ENCODE measurements around the gene GALNT2.

The GALNT2 gene

GRCh38 chr1:230109895-230110667 is 43.0 kb downstream of the GALNT2 start:
- no peaks in the 10 kb centered on the region for H3K36me3 ChIP-seq (ENCODE audit: control insufficient read depth, insufficient read depth, low read length)
- no peak overlapping the region for H3K4me3 ChIP-seq (ENCODE audit: low read depth, low read length)

GRCh38 chr1:230110971-230111370 is 43.9 kb downstream of the GALNT2 start:
- Histone ChIP-seq H3K9ac (ENCODE audit: low read depth, low read length) (no peak overlapping the region), H3K4me1 (ENCODE audit: control insufficient read depth, insufficient read depth, low read length) (peaks cover 6% of the 10 kb centered on the region), H3K9me3 (ENCODE audit: control insufficient read depth, insufficient read depth, low read length) (no peaks in the 10 kb centered on the region), H3K4me3 (ENCODE audit: low read depth, low read length) (no peak overlapping the region), H3K27me3 (ENCODE audit: control insufficient read depth, insufficient read depth, low read length) (no peaks in the 10 kb centered on the region), H3K36me3 (ENCODE audit: control insufficient read depth, insufficient read depth, low read length) (no peaks in the 10 kb centered on the region)

More at GRCh38 chr1:230109895-230110667, 43.0 kb downstream of the GALNT2 start:
- Histone ChIP-seq H3K9me3 (ENCODE audit: control insufficient read depth, insufficient read depth, low read length) (no peaks in the 10 kb centered on the region), H3K27me3 (ENCODE audit: control insufficient read depth, insufficient read depth, low read length) (no peaks in the 10 kb centered on the region), H3K4me1 (ENCODE audit: control insufficient read depth, insufficient read depth, low read length) (peaks cover 6% of the 10 kb centered on the region), H3K9ac (ENCODE audit: low read depth, low read length) (no peak overlapping the region)

- no peak overlapping the region for H3K9ac ChIP-seq (ENCODE audit: low read depth, low read length)
- H3K4me1 ChIP-seq (ENCODE audit: control insufficient read depth, insufficient read depth, low read length): peaks cover 6% of the 10 kb centered on the region
- H3K4me3 ChIP-seq (ENCODE audit: low read depth, low read length): no peak overlapping the region
- H3K36me3 ChIP-seq (ENCODE audit: control insufficient read depth, insufficient read depth, low read length): no peaks in the 10 kb centered on the region
- no peaks in the 10 kb centered on the region for H3K9me3 ChIP-seq (ENCODE audit: control insufficient read depth, insufficient read depth, low read length)
- H3K27me3 ChIP-seq (ENCODE audit: control insufficient read depth, insufficient read depth, low read length): no peaks in the 10 kb centered on the region
These were observed 45.2 kb downstream of the GALNT2 start for GRCh38 chr1:230112131-230112701.

- Histone ChIP-seq H3K27me3 (ENCODE audit: control insufficient read depth, insufficient read depth, low read length) (no peaks in the 10 kb centered on the region), H3K4me3 (ENCODE audit: low read depth, low read length) (no peak overlapping the region), H3K4me1 (ENCODE audit: control insufficient read depth, insufficient read depth, low read length) (peaks cover 6% of the 10 kb centered on the region), H3K36me3 (ENCODE audit: control insufficient read depth, insufficient read depth, low read length) (no peaks in the 10 kb centered on the region), H3K9me3 (ENCODE audit: control insufficient read depth, insufficient read depth, low read length) (no peaks in the 10 kb centered on the region), H3K9ac (ENCODE audit: low read depth, low read length) (no peak overlapping the region)
These were observed 45.7 kb downstream of the GALNT2 start for GRCh38 chr1:230112782-230113181.

- H3K4me3 ChIP-seq (ENCODE audit: low read depth, low read length): no peak overlapping the region
- no peaks in the 10 kb centered on the region for H3K9me3 ChIP-seq (ENCODE audit: control insufficient read depth, insufficient read depth, low read length)
- no peaks in the 10 kb centered on the region for H3K27me3 ChIP-seq (ENCODE audit: control insufficient read depth, insufficient read depth, low read length)
- no peaks in the 10 kb centered on the region for H3K36me3 ChIP-seq (ENCODE audit: control insufficient read depth, insufficient read depth, low read length)
- H3K4me1 ChIP-seq (ENCODE audit: control insufficient read depth, insufficient read depth, low read length): peaks cover 6% of the 10 kb centered on the region
- H3K9ac ChIP-seq (ENCODE audit: low read depth, low read length): no peak overlapping the region
These were observed 46.2 kb downstream of the GALNT2 start for GRCh38 chr1:230113235-230113592.

- H3K9ac ChIP-seq (ENCODE audit: low read depth, low read length): no peak overlapping the region
- no peak overlapping the region for H3K4me3 ChIP-seq (ENCODE audit: low read depth, low read length)
- no peaks in the 10 kb centered on the region for H3K27me3 ChIP-seq (ENCODE audit: control insufficient read depth, insufficient read depth, low read length)
- H3K9me3 ChIP-seq (ENCODE audit: control insufficient read depth, insufficient read depth, low read length): no peaks in the 10 kb centered on the region
- H3K4me1 ChIP-seq (ENCODE audit: control insufficient read depth, insufficient read depth, low read length): peaks cover 6% of the 10 kb centered on the region
- H3K36me3 ChIP-seq (ENCODE audit: control insufficient read depth, insufficient read depth, low read length): no peaks in the 10 kb centered on the region
These were observed 46.7 kb downstream of the GALNT2 start for GRCh38 chr1:230113593-230114236.

GRCh38 chr1:230114237-230114651 is 47.2 kb downstream of the GALNT2 start:
- H3K9ac ChIP-seq (ENCODE audit: low read depth, low read length): no peak overlapping the region
- H3K4me3 ChIP-seq (ENCODE audit: low read depth, low read length): no peak overlapping the region
- H3K36me3 ChIP-seq (ENCODE audit: control insufficient read depth, insufficient read depth, low read length): no peaks in the 10 kb centered on the region
- no peaks in the 10 kb centered on the region for H3K9me3 ChIP-seq (ENCODE audit: control insufficient read depth, insufficient read depth, low read length)
- H3K27me3 ChIP-seq (ENCODE audit: control insufficient read depth, insufficient read depth, low read length): no peaks in the 10 kb centered on the region
- H3K4me1 ChIP-seq (ENCODE audit: control insufficient read depth, insufficient read depth, low read length): peaks cover 6% of the 10 kb centered on the region

GRCh38 chr1:230117694-230118093 is 50.7 kb downstream of the GALNT2 start:
- Histone ChIP-seq H3K27me3 (ENCODE audit: control insufficient read depth, insufficient read depth, low read length) (no peaks in the 10 kb centered on the region), H3K36me3 (ENCODE audit: control insufficient read depth, insufficient read depth, low read length) (no peaks in the 10 kb centered on the region), H3K4me3 (ENCODE audit: low read depth, low read length) (no peak overlapping the region), H3K4me1 (ENCODE audit: control insufficient read depth, insufficient read depth, low read length) (no peaks in the 10 kb centered on the region), H3K9ac (ENCODE audit: low read depth, low read length) (no peak overlapping the region), H3K9me3 (ENCODE audit: control insufficient read depth, insufficient read depth, low read length) (no peaks in the 10 kb centered on the region)

- H3K36me3 ChIP-seq (ENCODE audit: control insufficient read depth, insufficient read depth, low read length): no peaks in the 10 kb centered on the region
- H3K9ac ChIP-seq (ENCODE audit: low read depth, low read length): no peak overlapping the region
- H3K4me1 ChIP-seq (ENCODE audit: control insufficient read depth, insufficient read depth, low read length): no peaks in the 10 kb centered on the region
- H3K4me3 ChIP-seq (ENCODE audit: low read depth, low read length): no peak overlapping the region
- no peaks in the 10 kb centered on the region for H3K27me3 ChIP-seq (ENCODE audit: control insufficient read depth, insufficient read depth, low read length)
- no peaks in the 10 kb centered on the region for H3K9me3 ChIP-seq (ENCODE audit: control insufficient read depth, insufficient read depth, low read length)
These were observed 52.3 kb downstream of the GALNT2 start for GRCh38 chr1:230119340-230119739.

GRCh38 chr1:230120289-230120920 is 53.4 kb downstream of the GALNT2 start:
- no peaks in the 10 kb centered on the region for H3K4me1 ChIP-seq (ENCODE audit: control insufficient read depth, insufficient read depth, low read length)
- no peak overlapping the region for H3K9ac ChIP-seq (ENCODE audit: low read depth, low read length)
- no peak overlapping the region for H3K4me3 ChIP-seq (ENCODE audit: low read depth, low read length)
- no peaks in the 10 kb centered on the region for H3K27me3 ChIP-seq (ENCODE audit: control insufficient read depth, insufficient read depth, low read length)
- H3K36me3 ChIP-seq (ENCODE audit: control insufficient read depth, insufficient read depth, low read length): no peaks in the 10 kb centered on the region
- no peaks in the 10 kb centered on the region for H3K9me3 ChIP-seq (ENCODE audit: control insufficient read depth, insufficient read depth, low read length)

GRCh38 chr1:230120921-230121381 is 53.9 kb downstream of the GALNT2 start:
- Histone ChIP-seq H3K4me3 (ENCODE audit: low read depth, low read length) (no peak overlapping the region), H3K36me3 (ENCODE audit: control insufficient read depth, insufficient read depth, low read length) (no peaks in the 10 kb centered on the region), H3K9me3 (ENCODE audit: control insufficient read depth, insufficient read depth, low read length) (no peaks in the 10 kb centered on the region), H3K9ac (ENCODE audit: low read depth, low read length) (no peak overlapping the region), H3K4me1 (ENCODE audit: control insufficient read depth, insufficient read depth, low read length) (no peaks in the 10 kb centered on the region), H3K27me3 (ENCODE audit: control insufficient read depth, insufficient read depth, low read length) (no peaks in the 10 kb centered on the region)

Data from iPS-15b (cell line).